Endothelial cell of umbilical vein (primary cell): Measurements from ENCODE around the gene MGAT5. TPM values are rescaled to one million over a fixed set of nuclear protein-coding genes. Genes with fewer than 3 reads are reported as not detected.

Experiments
- BruUV-seq: library from RNA; stranded (reverse); fragments of 400-500 nt; replicated peaks from 2 replicates; lab custom pipeline; 2021; lab: Mats Ljungman, UMichigan
- CTCF ChIA-PET: fragments of 300-600, 350-600 bp; sonication (Branson Sonifier 250); formaldehyde crosslinking; loops from one replicate; lab custom pipeline; 2021; ENCODE audit warnings: antibody characterized with exemption, inconsistent platforms; lab: Charles Lee
- POLR2A ChIA-PET: fragments of 300-600, 350-600 bp; sonication (Branson Sonifier 250); formaldehyde crosslinking; loops from one replicate; lab custom pipeline; 2021; ENCODE audit warnings: antibody characterized with exemption, inconsistent platforms; lab: Charles Lee
- DNase-seq: peaks from one replicate; pipeline ENCODE4 v3.0.0-alpha.2; 2011; ENCODE audit warnings: low read depth, low spot score
- FAIRE-seq: peaks from 2 replicates; lab custom pipeline; 2011; peaks lifted over from hg19 to GRCh38; lab: Jason Lieb, UNC
- H2AFZ ChIP-seq: 2 replicates; pipeline ENCODE4 v1.6.0; 2012; ENCODE audit warnings: low read depth, low read length, control low read depth, inconsistent platforms
- H3K27ac ChIP-seq: 2 replicates; pipeline ENCODE4 v1.5.1; 2011; ENCODE audit warnings: low read depth, mild to moderate bottlenecking, control low read depth, low read length, moderate library complexity; ENCODE audit not compliant: insufficient read depth
- H3K27me3 ChIP-seq, 2 experiments: 2 replicates each; pipeline versions ENCODE4 v1.6.0 to v1.6.1; 2011; ENCODE audit warnings: low read length in 2 of 2, mixed read lengths in 1 of 2; ENCODE audit not compliant: control insufficient read depth in 2 of 2, insufficient read depth in 2 of 2
- H3K36me3 ChIP-seq, 2 experiments: 2 replicates in 1 of 2; 3 replicates in 1 of 2; pipeline ENCODE4 v1.5.1; 2011; ENCODE audit warnings: low read length in 2 of 2, mild to moderate bottlenecking in 1 of 2, moderate library complexity in 1 of 2; ENCODE audit not compliant: control insufficient read depth in 2 of 2, insufficient read depth in 2 of 2; ENCODE audit errors: extremely low read depth in 1 of 2
- H3K4me1 ChIP-seq: 3 replicates; pipeline ENCODE4 v1.5.1; 2011; ENCODE audit warnings: mild to moderate bottlenecking, low read length; ENCODE audit not compliant: control insufficient read depth, insufficient read depth; ENCODE audit errors: extremely low read depth
- H3K4me2 ChIP-seq: 2 replicates; pipeline ENCODE4 v1.6.1; 2011; ENCODE audit warnings: low read length, control low read depth, mixed read lengths; ENCODE audit not compliant: insufficient read depth
- H3K4me3 ChIP-seq, 3 experiments: fragments of 200-600 bp in 1 of 3; sonication (generic), shearing (Covaris generic) in 1 of 3; replicated peaks in 1 of 3; 2 replicates each; pipeline ENCODE4 v1.5.1; 2011 to 2016; ENCODE audit warnings: control low read depth in 3 of 3, low read length in 3 of 3, mild to moderate bottlenecking in 2 of 3, inconsistent platforms in 1 of 3, low read depth in 1 of 3, moderate library complexity in 1 of 3; ENCODE audit not compliant: insufficient read depth in 1 of 3
- H3K79me2 ChIP-seq: 2 replicates; pipeline ENCODE4 v1.6.0; 2012; ENCODE audit warnings: low read length, inconsistent platforms; ENCODE audit not compliant: control insufficient read depth, insufficient read depth
- H3K9ac ChIP-seq: replicated peaks from 2 replicates; pipeline ENCODE3; 2011; ENCODE audit warnings: low read length, control low read depth; ENCODE audit not compliant: insufficient read depth; ENCODE audit errors: extremely low read depth
- H3K9me1 ChIP-seq: replicated peaks from 3 replicates; pipeline ENCODE4 v1.6.0; 2011; ENCODE audit warnings: mild to moderate bottlenecking, low read length; ENCODE audit not compliant: control insufficient read depth, insufficient read depth; ENCODE audit errors: extremely low read depth
- H3K9me3 ChIP-seq: replicated peaks from 2 replicates; pipeline ENCODE4 v1.5.1; 2012; ENCODE audit warnings: low read length, inconsistent platforms; ENCODE audit not compliant: control insufficient read depth, insufficient read depth
- H4K20me1 ChIP-seq: replicated peaks from 2 replicates; pipeline ENCODE3; 2011; ENCODE audit warnings: mild to moderate bottlenecking, low read length; ENCODE audit not compliant: control insufficient read depth, insufficient read depth; ENCODE audit errors: extremely low read depth
- EZH2 ChIP-seq: IDR thresholded peaks from 2 replicates; pipeline ENCODE4 v1.6.1; 2012; ENCODE audit warnings: borderline replicate concordance, low read depth, mild to moderate bottlenecking, moderate library complexity, low read length, inconsistent platforms; ENCODE audit not compliant: severe bottlenecking
- FOS ChIP-seq: IDR thresholded peaks from 2 replicates; pipeline ENCODE4 v1.6.1; 2011; ENCODE audit warnings: mild to moderate bottlenecking, low read length, moderate library complexity, borderline replicate concordance; ENCODE audit not compliant: insufficient read depth
- GATA2 ChIP-seq: IDR thresholded peaks from 2 replicates; pipeline ENCODE4 v1.7.0; 2011; ENCODE audit warnings: low read depth, mild to moderate bottlenecking, moderate library complexity, mixed read lengths, low read length; ENCODE audit not compliant: insufficient read length, insufficient read depth
- JUN ChIP-seq: IDR thresholded peaks from 2 replicates; pipeline ENCODE4 v1.6.1; 2011; ENCODE audit warnings: borderline replicate concordance, low read depth; ENCODE audit not compliant: insufficient read length, insufficient read depth
- MYC ChIP-seq: IDR thresholded peaks from one replicate; pipeline ENCODE4 v1.6.1; 2011; ENCODE audit warnings: mild to moderate bottlenecking, low read depth, low read length
- POLR2A ChIP-seq: IDR thresholded peaks from 2 replicates; pipeline ENCODE4 v1.6.1; 2012; ENCODE audit warnings: low read depth, mild to moderate bottlenecking, control low read depth, low read length
- POLR2AphosphoS5 ChIP-seq: IDR thresholded peaks from 2 replicates; pipeline ENCODE4 v1.6.1; 2012; ENCODE audit warnings: low read depth, mild to moderate bottlenecking, control low read depth, low read length, moderate library complexity; ENCODE audit not compliant: insufficient read depth
- dilution Hi-C: fragments of 300-500 bp; cut with MboI; formaldehyde crosslinking; loops from one replicate; pipeline ENCODE4 v1.15.0; 2019; ENCODE audit warnings: low sequenced_read_pairs; ENCODE audit not compliant: extremely low pct_ligation_motif_present
- intact Hi-C: fragments of 100-400 bp; cut with micrococcal nuclease; formaldehyde crosslinking; loops from one replicate; pipeline ENCODE4 v1.10.0; 2022
- polyA plus RNA-seq, 4 experiments: library from polyadenylated mRNA; depleted of rRNA in 3 of 4; stranded (reverse) in 3 of 4; unstranded in 1 of 4; fragments of >200 nt; gene quantifications; 2 replicates each; pipeline versions ENCODE4 v1.2.1 to v1.2.3, GENCODE V29; 2011 to 2012; ENCODE audit warnings: missing spikeins in 1 of 4
- total RNA-seq: library from RNA; stranded (reverse); gene quantifications from 2 replicates; pipeline ENCODE4 v1.2.3, GENCODE V29; 2021
- TF ChIP-seq, protein P1 (sequence below), 2 donors: IDR thresholded peaks; 1 replicate in 1 of 2; 2 replicates in 1 of 2; pipeline ENCODE4 v1.5.1; 2011; ENCODE audit warnings: low read length in 2 of 2, mild to moderate bottlenecking in 2 of 2, moderate library complexity in 2 of 2, control low read depth in 1 of 2, inconsistent platforms in 1 of 2, low read depth in 1 of 2; ENCODE audit not compliant: insufficient read depth in 1 of 2; ENCODE audit errors: extremely low read depth in 1 of 2
- TF ChIP-seq, protein P2 (sequence below): IDR thresholded peaks from 2 replicates; pipeline ENCODE4 v1.6.1; 2011; ENCODE audit not compliant: insufficient read depth, insufficient read length

MGAT5 gene
- total and polyA plus RNA-seq, 2 donors (not counting 3 experiments of a cell fraction or from before 2014, with no cell fraction given), result 17.7 to 84.1 TPM

DNA sequence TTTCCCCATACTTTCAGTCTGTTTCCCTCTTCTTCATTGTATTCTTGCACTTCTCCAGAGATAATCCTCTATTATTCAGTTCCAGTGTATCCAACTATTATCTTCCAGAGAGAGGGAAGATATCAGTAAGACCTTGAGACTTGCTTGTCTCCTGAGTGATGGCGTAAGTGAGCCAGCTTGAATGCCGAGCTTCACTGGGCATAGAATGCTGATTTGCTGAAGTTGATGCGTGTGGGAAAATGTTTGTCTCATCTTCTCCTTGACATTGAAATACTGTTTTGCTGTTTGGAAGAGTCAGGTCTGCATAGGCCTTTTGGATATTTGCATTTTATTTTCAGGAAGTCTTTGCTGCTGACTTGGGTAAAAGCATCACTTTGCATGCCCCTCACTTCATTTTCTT, 41.1 kb upstream of the MGAT5 start:
- FAIRE-seq (no peak), DNase-seq (no peak)
- TF ChIP-seq MYC, result no peak
- no peak for TF ChIP-seq POLR2A
- no peak for TF ChIP-seq POLR2AphosphoS5
- no peak for TF ChIP-seq FOS
- TF ChIP-seq, protein P1, sequence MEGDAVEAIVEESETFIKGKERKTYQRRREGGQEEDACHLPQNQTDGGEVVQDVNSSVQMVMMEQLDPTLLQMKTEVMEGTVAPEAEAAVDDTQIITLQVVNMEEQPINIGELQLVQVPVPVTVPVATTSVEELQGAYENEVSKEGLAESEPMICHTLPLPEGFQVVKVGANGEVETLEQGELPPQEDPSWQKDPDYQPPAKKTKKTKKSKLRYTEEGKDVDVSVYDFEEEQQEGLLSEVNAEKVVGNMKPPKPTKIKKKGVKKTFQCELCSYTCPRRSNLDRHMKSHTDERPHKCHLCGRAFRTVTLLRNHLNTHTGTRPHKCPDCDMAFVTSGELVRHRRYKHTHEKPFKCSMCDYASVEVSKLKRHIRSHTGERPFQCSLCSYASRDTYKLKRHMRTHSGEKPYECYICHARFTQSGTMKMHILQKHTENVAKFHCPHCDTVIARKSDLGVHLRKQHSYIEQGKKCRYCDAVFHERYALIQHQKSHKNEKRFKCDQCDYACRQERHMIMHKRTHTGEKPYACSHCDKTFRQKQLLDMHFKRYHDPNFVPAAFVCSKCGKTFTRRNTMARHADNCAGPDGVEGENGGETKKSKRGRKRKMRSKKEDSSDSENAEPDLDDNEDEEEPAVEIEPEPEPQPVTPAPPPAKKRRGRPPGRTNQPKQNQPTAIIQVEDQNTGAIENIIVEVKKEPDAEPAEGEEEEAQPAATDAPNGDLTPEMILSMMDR (IDR thresholded peaks at IDR 0.05; ENCODE audit: extremely low read depth in 1 of 2, insufficient read depth in 1 of 2, low read depth in 1 of 2, low read length in 2 of 2), result no peak
- TF ChIP-seq GATA2, result no peak
- TF ChIP-seq, protein P2, sequence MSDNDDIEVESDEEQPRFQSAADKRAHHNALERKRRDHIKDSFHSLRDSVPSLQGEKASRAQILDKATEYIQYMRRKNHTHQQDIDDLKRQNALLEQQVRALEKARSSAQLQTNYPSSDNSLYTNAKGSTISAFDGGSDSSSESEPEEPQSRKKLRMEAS, result no peak
- no peak for TF ChIP-seq EZH2
- no peak for TF ChIP-seq JUN
- Histone ChIP-seq H3K4me2 (no peak overlapping the region), H3K27me3 (no peaks in the 10 kb centered on the region), H2AFZ (no peak overlapping the region), H3K36me3 (peaks cover 0 to 2% of the 10 kb centered on the region in 2 experiments), H3K9me1 (no peaks in the 10 kb centered on the region), H3K79me2 (peaks cover 17% of the 10 kb centered on the region), H3K27ac (no peak overlapping the region), H3K4me3 (no peak overlapping the region), H3K4me1 (no peaks in the 10 kb centered on the region), H3K9me3 (no peaks in the 10 kb centered on the region), H4K20me1 (peaks cover 9% of the 10 kb centered on the region), H3K9ac (no peak overlapping the region)
- POLR2A ChIA-PET, result interaction anchor here (0.6 kb wide), 1 partner anchor 96 kb away, joined by 3 read pairs; no protein-coding TSS in a partner anchor
- BruUV-seq, result no TSS peak
- dilution Hi-C loops (no loop called here), intact Hi-C loops (no loop called here)
- CTCF ChIA-PET, result interaction anchor here (0.5 to 1.0 kb wide), 2 partner anchors 94 to 194 kb away, joined by 4 to 5 read pairs; no protein-coding TSS in a partner anchor
